GM23248 (cell line): ENCODE results near the gene POU3F3.

Experiments
- EZH2 ChIP-seq: fragments of 200-600 bp; sonication (generic); IDR thresholded peaks from 2 replicates; pipeline ENCODE4 v1.6.1; 2018; ENCODE audit warnings: antibody characterized with exemption, mild to moderate bottlenecking; ENCODE audit not compliant: insufficient read depth, poor library complexity, severe bottlenecking
- EZH2phosphoT487 ChIP-seq: fragments of 200-600 bp; sonication (generic); IDR thresholded peaks from 2 replicates; pipeline ENCODE4 v1.6.1; 2018; ENCODE audit warnings: antibody characterized with exemption, moderate library complexity, mild to moderate bottlenecking, low read depth; ENCODE audit not compliant: insufficient read depth

DNA sequence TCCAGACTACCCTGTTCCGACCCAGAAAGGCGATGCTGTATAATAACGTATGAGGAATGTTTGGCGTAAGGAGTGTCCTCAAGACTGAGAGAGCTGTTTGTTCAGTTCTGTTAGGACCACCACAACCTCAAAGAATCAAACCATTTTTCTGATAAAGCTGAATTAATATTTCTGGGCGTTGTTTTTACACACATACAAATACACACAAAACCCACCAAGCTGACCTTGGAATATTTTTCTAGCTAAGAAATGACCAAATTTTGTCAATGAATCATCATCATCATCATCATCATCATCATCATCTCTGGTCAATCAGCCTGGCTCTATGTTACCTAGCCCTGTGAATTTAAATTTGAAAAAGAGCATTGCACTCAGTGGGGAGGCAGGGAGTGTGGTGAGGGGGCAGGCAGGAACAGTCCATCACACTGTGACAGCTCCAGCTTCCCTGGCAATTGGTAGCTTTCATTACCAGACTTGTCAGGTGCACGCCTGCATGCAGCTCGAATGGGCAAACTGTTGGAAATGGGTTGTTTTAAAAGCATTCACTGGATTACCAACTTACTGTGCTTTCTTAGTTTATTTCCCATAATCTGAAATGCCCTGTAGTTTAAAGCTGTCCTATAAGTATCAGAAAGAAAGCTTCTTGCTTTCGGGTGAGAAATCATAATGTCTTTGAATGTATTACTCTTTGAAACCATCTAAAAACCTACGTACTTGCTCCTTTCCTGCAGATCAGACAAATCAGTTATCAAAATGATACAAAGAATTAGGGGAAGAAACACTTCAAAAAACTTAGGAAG, 6.9 kb upstream of the POU3F3 start:
- TF ChIP-seq EZH2 = no peak
- no peak for TF ChIP-seq EZH2phosphoT487
